ENCODE results near the gene ZNF501. TPM values are rescaled to one million over a fixed set of nuclear protein-coding genes. Genes with fewer than 3 reads are reported as not detected.

Gene ZNF501
- total RNA-seq, 2 experiments from 2014 or later, result 1.7 to 2.0 TPM

- CTCF ChIA-PET, result interaction anchor here (1.3 to 1.6 kb wide), 2 partner anchors 31 to 229 kb away, joined by 4 to 5 read pairs; no protein-coding TSS in a partner anchor
- POLR2A ChIA-PET, result interaction anchor here (0.5 to 1.2 kb wide), 4 partner anchors 32 to 296 kb away, joined by 3 to 7 read pairs (median 6); partner anchors contain the start of genes ZDHHC3 and ZNF501
- H3K27ac Mint-ChIP-seq, result peak within 1 kb of the TSS; percentile 89
Observed at GRCh38 chr3:44761424-44762169, 32.2 kb downstream of the ZNF501 start, which contains the start of the genes KIAA1143 and KIF15. Gene KIAA1143 (minus strand): TSS chr3:44761619. CDS start chr3:44761602, 17 bp downstream. Gene KIF15 (plus strand): TSS chr3:44761794. CDS start chr3:44761866, 72 bp downstream.

DNA sequence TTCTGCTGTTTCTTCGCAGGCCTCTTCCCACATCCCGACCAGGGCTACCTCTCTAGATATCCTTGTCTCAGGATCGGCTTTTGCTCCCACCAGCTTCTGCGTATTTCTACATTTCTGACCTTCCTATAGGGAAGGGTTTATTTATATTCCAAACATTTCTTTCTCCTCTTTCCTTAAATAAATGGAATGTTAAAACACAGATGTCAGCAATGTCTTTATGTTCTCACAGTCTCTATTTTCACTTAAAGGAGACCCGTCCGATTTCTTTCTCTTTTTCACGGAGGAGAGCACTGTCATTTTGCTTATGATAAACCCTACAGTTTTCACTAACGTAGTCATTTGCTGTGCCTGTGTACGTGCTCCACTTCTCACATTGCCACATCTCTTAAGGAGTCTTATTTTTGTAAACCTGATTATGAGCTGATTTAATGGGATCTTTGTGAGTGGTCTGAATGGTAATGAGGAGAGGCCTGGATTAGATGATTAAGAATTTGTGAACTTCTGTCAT, 32.8 kb downstream of the ZNF501 start:
- CTCF ChIA-PET, result interaction anchor here (0.6 to 1.6 kb wide), 4 partner anchors 10 to 229 kb away, joined by 3 to 4 read pairs (median 4); no protein-coding TSS in a partner anchor
- Mint-ChIP-seq H3K36me3 (ENCODE audit: low read depth) (peaks cover 63% of the 10 kb centered on the region), H3K27ac (peak overlapping the region; percentile 89), H3K27me3 (no peaks in the 10 kb centered on the region), H3K4me1 (peaks cover 22% of the 10 kb centered on the region), H3K4me3 (peak overlapping the region; percentile 88), H3K9me3 (ENCODE audit: low read depth) (peaks cover 20% of the 10 kb centered on the region)
- POLR2A ChIA-PET, result interaction anchor here (0.6 to 0.8 kb wide), 2 partner anchors 239 to 252 kb away, joined by 3 read pairs; no protein-coding TSS in a partner anchor
- ATAC-seq (no peak), DNase-seq (no peak)
- intact Hi-C loops (cut with DNase I, micrococcal nuclease), result loop anchor here (1.0 to 5.0 kb wide), 4 partner anchors 100 to 1070 kb away; partner anchors contain the start of genes ABHD5 (in 1 of the 2), EXOSC7 (in 1 of the 2), TMEM42 (in 1 of the 2) and ZDHHC3 (in 1 of the 2)

More at GRCh38 chr3:44761424-44762169, 32.2 kb downstream of the ZNF501 start, which contains the start of the genes KIAA1143 and KIF15:
- Mint-ChIP-seq H3K4me1 (peaks cover 24% of the 10 kb centered on the region), H3K27me3 (no peaks in the 10 kb centered on the region), H3K4me3 (peak within 1 kb of the TSS; percentile 88), H3K36me3 (ENCODE audit: low read depth) (peaks cover 64% of the 10 kb centered on the region), H3K9me3 (ENCODE audit: low read depth) (peaks cover 22% of the 10 kb centered on the region)
- DNase-seq (peak; percentile 99), ATAC-seq (peak; percentile 94)
- intact Hi-C loops (cut with DNase I, micrococcal nuclease), result loop anchor here (1.0 to 5.0 kb wide), 10 partner anchors 32 to 1069 kb away; partner anchors contain the start of genes EXOSC7 (in 2 of the 2), TMEM42 (in 2 of the 2), ZDHHC3 (in 2 of the 2) and ZNF501 (in 2 of the 2)

- ATAC-seq (no peak), DNase-seq (no peak)
- H3K36me3 Mint-ChIP-seq (ENCODE audit: low read depth), result peaks cover 63% of the 10 kb centered on the region
- CTCF ChIA-PET, result interaction anchor here (0.6 to 1.6 kb wide), 4 partner anchors 10 to 230 kb away, joined by 3 to 4 read pairs (median 4); no protein-coding TSS in a partner anchor
- H3K27me3 Mint-ChIP-seq, result no peaks in the 10 kb centered on the region
- H3K27ac Mint-ChIP-seq, result peak overlapping the region; percentile 89
- H3K4me1 Mint-ChIP-seq, result peaks cover 18% of the 10 kb centered on the region
- peak overlapping the region; percentile 88 for H3K4me3 Mint-ChIP-seq
- intact Hi-C loops (cut with DNase I, micrococcal nuclease), result loop anchor here (1.0 to 5.0 kb wide), 4 partner anchors 100 to 1070 kb away; partner anchors contain the start of genes ABHD5 (in 1 of the 2), EXOSC7 (in 1 of the 2), TMEM42 (in 1 of the 2) and ZDHHC3 (in 1 of the 2)
- POLR2A ChIA-PET, result interaction anchor here (0.6 to 0.8 kb wide), 3 partner anchors 10 to 252 kb away, joined by 3 to 5 read pairs (median 3); no protein-coding TSS in a partner anchor
- peaks cover 15% of the 10 kb centered on the region for H3K9me3 Mint-ChIP-seq (ENCODE audit: low read depth)
Observed at GRCh38 chr3:44762690-44763089, 33.3 kb downstream of the ZNF501 start.

- Mint-ChIP-seq H3K27ac (no peak overlapping the region), H3K36me3 (ENCODE audit: low read depth) (peaks cover 60% of the 10 kb centered on the region), H3K4me1 (peaks cover 13% of the 10 kb centered on the region), H3K27me3 (no peaks in the 10 kb centered on the region), H3K9me3 (ENCODE audit: low read depth) (peaks cover 6% of the 10 kb centered on the region), H3K4me3 (no peak overlapping the region)
- intact Hi-C loops (cut with DNase I, micrococcal nuclease), result loop anchor here (5.0 kb wide), 3 partner anchors 98 to 1072 kb away; partner anchors contain the start of genes ABHD5 (in 1 of the 2), EXOSC7 (in 1 of the 2), TMEM42 (in 1 of the 2) and ZDHHC3 (in 1 of the 2)
- no peak for ATAC-seq
- POLR2A ChIA-PET, result no interaction called here
- CTCF ChIA-PET, result no interaction called here
- DNase-seq, result no peak
Observed at GRCh38 chr3:44764248-44764647, 34.8 kb downstream of the ZNF501 start.

- Mint-ChIP-seq H3K36me3 (ENCODE audit: low read depth) (peaks cover 76% of the 10 kb centered on the region), H3K4me3 (no peak overlapping the region), H3K27me3 (no peaks in the 10 kb centered on the region), H3K9me3 (ENCODE audit: low read depth) (peaks cover 17% of the 10 kb centered on the region), H3K27ac (no peak overlapping the region), H3K4me1 (no peaks in the 10 kb centered on the region)
- no peak for ATAC-seq
- ChIA-PET POLR2A (no interaction called here), CTCF (interaction anchor here (1.3 kb wide), 1 partner anchor 9 kb away, joined by 4 read pairs; no protein-coding TSS in a partner anchor)
- intact Hi-C loops (cut with DNase I, micrococcal nuclease), result no loop called here
- DNase-seq, result no peak
Observed at GRCh38 chr3:44771424-44772098, 42.1 kb downstream of the ZNF501 start.

DNA sequence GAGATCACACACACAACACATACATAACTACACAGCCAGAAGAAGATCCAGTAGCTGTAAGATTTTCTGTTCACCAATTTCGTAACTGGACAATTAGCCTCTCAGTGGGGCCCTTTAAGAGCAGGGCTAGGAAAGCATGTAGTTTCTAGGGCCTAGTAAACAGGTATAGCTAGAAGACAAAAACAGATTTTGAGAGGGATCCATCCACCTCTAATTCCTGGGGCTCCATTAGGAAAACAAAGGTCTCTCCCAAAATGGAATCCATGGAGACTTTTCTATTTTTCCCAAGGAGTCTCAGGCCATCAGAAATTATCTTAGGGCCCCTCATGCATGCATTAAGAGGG, 42.6 kb downstream of the ZNF501 start:
- ChIA-PET POLR2A (no interaction called here), CTCF (interaction anchor here (0.6 to 1.3 kb wide), 2 partner anchors 10 to 610 kb away, joined by 3 to 4 read pairs; no protein-coding TSS in a partner anchor)
- ATAC-seq (no peak), DNase-seq (no peak)
- Mint-ChIP-seq H3K9me3 (ENCODE audit: low read depth) (peaks cover 17% of the 10 kb centered on the region), H3K4me3 (no peak overlapping the region), H3K36me3 (ENCODE audit: low read depth) (peaks cover 75% of the 10 kb centered on the region), H3K27me3 (no peaks in the 10 kb centered on the region), H3K4me1 (no peaks in the 10 kb centered on the region), H3K27ac (no peak overlapping the region)
- intact Hi-C loops (cut with DNase I, micrococcal nuclease), result no loop called here

GRCh38 chr3:44782891-44783290, 53.5 kb downstream of the ZNF501 start:
- no peaks in the 10 kb centered on the region for H3K4me1 Mint-ChIP-seq
- peaks cover 45% of the 10 kb centered on the region for H3K36me3 Mint-ChIP-seq (ENCODE audit: low read depth)
- ATAC-seq, result no peak
- no peak overlapping the region for H3K4me3 Mint-ChIP-seq
- intact Hi-C loops (cut with DNase I, micrococcal nuclease), result no loop called here
- CTCF ChIA-PET, result no interaction called here
- no peak for DNase-seq
- no peaks in the 10 kb centered on the region for H3K27me3 Mint-ChIP-seq
- POLR2A ChIA-PET, result no interaction called here
- no peak overlapping the region for H3K27ac Mint-ChIP-seq
- H3K9me3 Mint-ChIP-seq (ENCODE audit: low read depth), result no peaks in the 10 kb centered on the region

Other genes with a start within 250 kb of the ZNF501 start
- 1 to 10 TPM; 2.0 TPM for gene ZKSCAN7, start 174.4 kb upstream of the ZNF501 start, total RNA-seq
- under 1 TPM; 0.21 to 0.89 TPM for gene ZNF660, start 144.7 kb upstream of the ZNF501 start, total RNA-seq
- gene ZNF197, start 104.6 kb upstream of the ZNF501 start, total RNA-seq, result 10 to 100 TPM; 10.9 to 11.6 TPM
- 1 to 10 TPM; 2.0 to 2.7 TPM for gene ZNF35, start 80.9 kb upstream of the ZNF501 start, total RNA-seq
- 1 to 10 TPM; 1.8 to 2.4 TPM for gene ZNF502, start 17.0 kb upstream of the ZNF501 start, total RNA-seq
- gene KIAA1143, start 32.0 kb downstream of the ZNF501 start, total RNA-seq, result 10 to 100 TPM; 40.2 to 74.1 TPM
- 10 to 100 TPM; 40.1 to 51.7 TPM for gene KIF15, start 32.2 kb downstream of the ZNF501 start, total RNA-seq
- 10 to 100 TPM in 1 of 2 experiments, 1 to 10 TPM in 1; 7.6 to 10.9 TPM for gene TMEM42, start 132.3 kb downstream of the ZNF501 start, total RNA-seq
- gene TGM4, start 145.0 kb downstream of the ZNF501 start, total RNA-seq, result not detected
- 10 to 100 TPM; 31.9 to 32.9 TPM for gene ZDHHC3, start 246.5 kb downstream of the ZNF501 start, total RNA-seq
- gene EXOSC7, start 246.6 kb downstream of the ZNF501 start, total RNA-seq, result 10 to 100 TPM; 42.7 to 70.7 TPM